HEK293 (cell line): ENCODE results near the gene EXOC1.
A peak's percentile ranks its signal among the peaks of the same experiment; 100 is the strongest.

Source experiments
- CTCF ChIA-PET: fragments of 350-600 bp; formaldehyde crosslinking; extraction: SDS; loops from one replicate; lab custom pipeline; 2021; ENCODE audit warnings: antibody characterized with exemption; lab: Yijun Ruan, JAX
- POLR2A ChIA-PET: fragments of 300-600 bp; formaldehyde crosslinking; extraction: SDS; loops from one replicate; lab custom pipeline; 2020; ENCODE audit warnings: antibody characterized with exemption, inconsistent platforms; lab: Yijun Ruan, JAX
- H3K27ac ChIP-seq: fragments of 200-500 bp; sonication (Bioruptor generic); 2 replicates; pipeline ENCODE4 v1.5.1; 2014; ENCODE audit warnings: low read depth, low read length, control low read depth, inconsistent platforms; ENCODE audit errors: extremely low read depth
- H3K36me3 ChIP-seq, 2 experiments: fragments of 200-500 bp in 1 of 2; sonication (Bioruptor generic) in 1 of 2; 1 replicate in 1 of 2; 2 replicates in 1 of 2; pipeline ENCODE4 v1.5.1; 2014 to 2017; ENCODE audit warnings: inconsistent platforms in 2 of 2, low read length in 2 of 2; ENCODE audit not compliant: control insufficient read depth in 2 of 2, insufficient read depth in 1 of 2
- H3K4me1 ChIP-seq: fragments of 200-500 bp; sonication (Bioruptor generic); 2 replicates; pipeline ENCODE4 v1.5.1; 2014; ENCODE audit warnings: mild to moderate bottlenecking, low read length, inconsistent platforms; ENCODE audit not compliant: control insufficient read depth, insufficient read depth
- H3K4me3 ChIP-seq: 2 replicates; pipeline ENCODE4 v1.5.1; 2011; ENCODE audit warnings: low read depth, mild to moderate bottlenecking, control low read depth, low read length, moderate library complexity
- H3K9me3 ChIP-seq: fragments of 200-500 bp; sonication (Bioruptor generic); 2 replicates; pipeline ENCODE4 v1.5.1; 2014; ENCODE audit warnings: low read depth, low read length, inconsistent platforms; ENCODE audit not compliant: control insufficient read depth, insufficient read depth
- FEZF1 ChIP-seq: fragments of 450-650 bp; formaldehyde crosslinking; IDR thresholded peaks from 2 replicates; pipeline ENCODE4 v1.5.1; 2016; ENCODE audit warnings: missing biosample characterization, missing genetic modification characterization
- KLF7 ChIP-seq: fragments of 450-650 bp; formaldehyde crosslinking; IDR thresholded peaks from 2 replicates; pipeline ENCODE4 v1.5.1; 2016; ENCODE audit warnings: missing biosample characterization, missing genetic modification characterization, borderline replicate concordance
- OVOL3 ChIP-seq: fragments of 450-650 bp; formaldehyde crosslinking; IDR thresholded peaks from 2 replicates; pipeline ENCODE4 v1.5.1; 2016; ENCODE audit warnings: missing biosample characterization, missing genetic modification characterization
- SALL2 ChIP-seq: fragments of 450-650 bp; formaldehyde crosslinking; IDR thresholded peaks from 2 replicates; pipeline ENCODE4 v1.5.0; 2017; ENCODE audit warnings: missing biosample characterization, mild to moderate bottlenecking, missing genetic modification characterization, borderline replicate concordance
- ZFP41 ChIP-seq: fragments of 450-650 bp; formaldehyde crosslinking; IDR thresholded peaks from 2 replicates; pipeline ENCODE4 v1.5.1; 2016; ENCODE audit warnings: missing biosample characterization, missing genetic modification characterization, borderline replicate concordance
- ZNF121 ChIP-seq: fragments of 450-650 bp; formaldehyde crosslinking; IDR thresholded peaks from 2 replicates; pipeline ENCODE4 v1.5.1; 2016; ENCODE audit warnings: missing biosample characterization, missing genetic modification characterization
- ZNF140 ChIP-seq: fragments of 450-650 bp; formaldehyde crosslinking; IDR thresholded peaks from 2 replicates; pipeline ENCODE4 v1.5.1; 2016; ENCODE audit warnings: missing biosample characterization, missing genetic modification characterization
- ZNF211 ChIP-seq: fragments of 450-650 bp; formaldehyde crosslinking; IDR thresholded peaks from 2 replicates; pipeline ENCODE4 v1.5.1; 2016; ENCODE audit warnings: low read depth, missing biosample characterization, missing genetic modification characterization
- ZNF24 ChIP-seq: fragments of 450-650 bp; formaldehyde crosslinking; IDR thresholded peaks from 2 replicates; pipeline ENCODE4 v1.5.1; 2016; ENCODE audit warnings: missing biosample characterization, missing genetic modification characterization
- ZNF521 ChIP-seq: fragments of 450-650 bp; formaldehyde crosslinking; IDR thresholded peaks from 2 replicates; pipeline ENCODE4 v1.5.1; 2017; ENCODE audit warnings: missing biosample characterization, mild to moderate bottlenecking, missing genetic modification characterization
- ZNF555 ChIP-seq: fragments of 450-650 bp; formaldehyde crosslinking; conservative IDR thresholded peaks from 2 replicates; pipeline ENCODE4 v1.5.1; 2017; ENCODE audit warnings: missing biosample characterization, mild to moderate bottlenecking, missing genetic modification characterization, inconsistent platforms
- ZNF560 ChIP-seq: fragments of 450-650 bp; formaldehyde crosslinking; IDR thresholded peaks from 2 replicates; pipeline ENCODE4 v1.5.1; 2017; ENCODE audit warnings: missing biosample characterization, missing genetic modification characterization, borderline replicate concordance
- ZNF596 ChIP-seq: fragments of 450-650 bp; IDR thresholded peaks from 2 replicates; pipeline ENCODE4 v1.5.0; 2018; ENCODE audit warnings: missing biosample characterization, mild to moderate bottlenecking, missing genetic modification characterization, moderate library complexity
- ZNF664 ChIP-seq: fragments of 450-650 bp; formaldehyde crosslinking; IDR thresholded peaks from 2 replicates; pipeline ENCODE4 v1.5.1; 2016; ENCODE audit warnings: missing biosample characterization, missing genetic modification characterization
- TF ChIP-seq, protein P1 (sequence below): fragments of 450-650 bp; formaldehyde crosslinking; IDR thresholded peaks from 2 replicates; pipeline ENCODE4 v1.5.1; 2016; ENCODE audit warnings: missing biosample characterization, missing genetic modification characterization, borderline replicate concordance
- TF ChIP-seq, protein P2 (sequence below): fragments of 450-650 bp; formaldehyde crosslinking; IDR thresholded peaks from 2 replicates; pipeline ENCODE4 v1.5.1; 2016; ENCODE audit warnings: missing biosample characterization, missing genetic modification characterization, low read depth
- TF ChIP-seq, protein P3 (sequence below): fragments of 450-650 bp; formaldehyde crosslinking; conservative IDR thresholded peaks from 2 replicates; pipeline ENCODE4 v1.5.1; 2016; ENCODE audit warnings: low read depth, missing biosample characterization, missing genetic modification characterization
- TF ChIP-seq, protein P4 (sequence below): fragments of 450-650 bp; formaldehyde crosslinking; IDR thresholded peaks from 2 replicates; pipeline ENCODE4 v1.5.1; 2017; ENCODE audit warnings: missing biosample characterization, missing genetic modification characterization

Gene EXOC1

DNA sequence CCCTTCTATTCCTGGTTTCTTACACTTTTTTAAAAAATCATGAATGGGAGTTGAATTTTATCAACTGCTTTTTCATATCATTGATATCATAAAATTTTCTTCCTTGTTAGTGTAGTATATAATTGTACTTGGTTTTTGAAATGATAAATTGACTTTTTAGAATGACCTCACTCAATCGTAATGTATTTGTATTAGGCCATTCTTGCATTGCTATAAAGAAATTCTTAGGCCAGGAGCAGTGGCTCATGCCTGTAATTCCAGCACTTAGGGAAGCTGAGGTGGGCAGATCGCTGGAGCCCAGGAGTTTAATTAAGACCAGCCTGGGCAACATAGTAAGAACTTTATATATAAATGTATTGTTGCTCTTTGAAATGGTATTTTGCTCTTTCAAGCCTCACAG, 6.3 kb downstream of the EXOC1 start:
- H3K4me3 ChIP-seq, result no peak overlapping the region
- ChIA-PET POLR2A (no interaction called here), CTCF (no interaction called here)
- no peaks in the 10 kb centered on the region for H3K9me3 ChIP-seq
- H3K4me1 ChIP-seq, result no peaks in the 10 kb centered on the region
- H3K36me3 ChIP-seq, result peaks cover 0 to 16% of the 10 kb centered on the region in 2 experiments
- H3K27ac ChIP-seq, result no peak overlapping the region
- no peak for TF ChIP-seq OVOL3 (tag by site-specific recombination)
- no peak for TF ChIP-seq ZNF555 (tag by site-specific recombination)
- no peak for TF ChIP-seq ZNF596 (tag by site-specific recombination)

DNA sequence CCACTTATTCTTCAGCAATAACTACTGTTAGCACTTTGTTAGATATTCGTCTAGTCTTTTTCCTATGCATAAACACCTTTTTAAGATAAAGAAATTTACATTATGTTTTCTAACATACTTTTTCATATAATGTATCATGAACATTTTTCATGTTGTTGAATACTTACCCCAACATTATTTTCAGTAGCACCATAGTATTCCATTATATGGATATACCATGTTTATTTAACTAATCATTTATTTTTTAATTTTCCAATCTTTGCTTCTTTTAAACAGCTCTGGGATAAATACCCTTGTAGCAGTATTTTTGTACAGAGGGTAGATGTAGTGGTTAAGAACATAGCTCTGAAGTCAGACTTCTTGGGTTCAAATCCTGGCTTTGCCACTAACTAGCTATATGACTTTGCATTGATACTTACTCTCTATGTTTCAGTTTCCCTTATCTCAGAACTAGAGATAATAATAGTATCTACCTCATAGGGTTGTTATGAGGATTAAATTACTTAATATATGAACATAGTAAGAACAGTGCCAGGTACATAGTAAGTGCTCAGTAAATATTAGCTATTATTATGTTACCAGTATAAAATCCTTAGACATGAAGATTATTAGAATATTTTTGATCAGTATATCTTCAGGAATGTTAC, 11.3 kb downstream of the EXOC1 start:
- Histone ChIP-seq H3K4me1 (no peaks in the 10 kb centered on the region), H3K9me3 (no peaks in the 10 kb centered on the region), H3K27ac (no peak overlapping the region), H3K4me3 (no peak overlapping the region), H3K36me3 (peaks cover 6 to 27% of the 10 kb centered on the region in 2 experiments)
- CTCF ChIA-PET, result interaction anchor here (0.6 to 1.1 kb wide), 2 partner anchors 10 to 502 kb away, joined by 3 to 5 read pairs; no protein-coding TSS in a partner anchor
- no peak for TF ChIP-seq KLF7 (tag by site-specific recombination)
- TF ChIP-seq ZNF664, result peak; percentile 17; the same call in 1 of the 2 replicates
- TF ChIP-seq ZNF211 (tag by site-specific recombination), result no peak
- POLR2A ChIA-PET, result interaction anchor here (1.9 kb wide), 1 partner anchor 11 kb away, joined by 4 read pairs; the partner anchor contains the start of gene EXOC1

DNA sequence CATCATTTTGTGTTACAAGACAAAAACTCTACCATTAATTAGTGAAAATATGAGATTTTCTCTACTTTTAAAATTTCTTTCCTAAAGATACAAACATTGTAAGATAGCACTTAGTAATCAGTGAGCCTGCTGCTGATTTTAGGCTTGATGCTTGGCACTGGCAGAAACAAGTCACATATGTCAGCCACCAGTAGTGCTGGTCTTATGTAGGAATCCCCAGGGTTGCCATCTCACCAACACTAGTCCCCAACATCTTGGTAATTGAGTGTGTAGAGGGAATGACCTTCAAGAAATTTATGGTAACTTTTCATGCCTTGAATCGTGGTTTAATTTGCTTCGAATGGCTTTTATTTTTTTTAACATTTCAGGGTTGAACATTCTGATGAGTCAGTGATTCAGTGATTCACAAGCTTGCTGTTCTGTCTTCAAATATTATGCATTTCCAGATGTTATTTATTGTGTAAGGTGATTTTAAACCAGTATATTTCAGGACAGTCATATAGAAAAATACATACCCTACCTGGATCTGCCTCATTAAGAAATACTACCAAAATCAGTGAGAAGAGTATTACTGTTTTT, 11.9 kb downstream of the EXOC1 start:
- peaks cover 6 to 31% of the 10 kb centered on the region in 2 experiments for H3K36me3 ChIP-seq
- CTCF ChIA-PET, result interaction anchor here (0.6 to 1.5 kb wide), 5 partner anchors 11 to 681 kb away, joined by 3 to 5 read pairs (median 3); partner anchors contain the start of gene CEP135
- POLR2A ChIA-PET, result interaction anchor here (1.9 kb wide), 1 partner anchor 12 kb away, joined by 4 read pairs; the partner anchor contains the start of gene EXOC1
- TF ChIP-seq, protein P1, sequence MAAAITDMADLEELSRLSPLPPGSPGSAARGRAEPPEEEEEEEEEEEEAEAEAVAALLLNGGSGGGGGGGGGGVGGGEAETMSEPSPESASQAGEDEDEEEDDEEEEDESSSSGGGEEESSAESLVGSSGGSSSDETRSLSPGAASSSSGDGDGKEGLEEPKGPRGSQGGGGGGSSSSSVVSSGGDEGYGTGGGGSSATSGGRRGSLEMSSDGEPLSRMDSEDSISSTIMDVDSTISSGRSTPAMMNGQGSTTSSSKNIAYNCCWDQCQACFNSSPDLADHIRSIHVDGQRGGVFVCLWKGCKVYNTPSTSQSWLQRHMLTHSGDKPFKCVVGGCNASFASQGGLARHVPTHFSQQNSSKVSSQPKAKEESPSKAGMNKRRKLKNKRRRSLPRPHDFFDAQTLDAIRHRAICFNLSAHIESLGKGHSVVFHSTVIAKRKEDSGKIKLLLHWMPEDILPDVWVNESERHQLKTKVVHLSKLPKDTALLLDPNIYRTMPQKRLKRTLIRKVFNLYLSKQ (tag by site-specific recombination), result no peak
- TF ChIP-seq ZFP41 (no peak), ZNF521 (tag by site-specific recombination) (no peak), ZNF121 (no peak), ZNF560 (tag by site-specific recombination) (no peak), ZNF140 (no peak), FEZF1 (tag by site-specific recombination) (no peak), ZNF24 (tag by site-specific recombination) (no peak), SALL2 (no peak)
- TF ChIP-seq, protein P2, sequence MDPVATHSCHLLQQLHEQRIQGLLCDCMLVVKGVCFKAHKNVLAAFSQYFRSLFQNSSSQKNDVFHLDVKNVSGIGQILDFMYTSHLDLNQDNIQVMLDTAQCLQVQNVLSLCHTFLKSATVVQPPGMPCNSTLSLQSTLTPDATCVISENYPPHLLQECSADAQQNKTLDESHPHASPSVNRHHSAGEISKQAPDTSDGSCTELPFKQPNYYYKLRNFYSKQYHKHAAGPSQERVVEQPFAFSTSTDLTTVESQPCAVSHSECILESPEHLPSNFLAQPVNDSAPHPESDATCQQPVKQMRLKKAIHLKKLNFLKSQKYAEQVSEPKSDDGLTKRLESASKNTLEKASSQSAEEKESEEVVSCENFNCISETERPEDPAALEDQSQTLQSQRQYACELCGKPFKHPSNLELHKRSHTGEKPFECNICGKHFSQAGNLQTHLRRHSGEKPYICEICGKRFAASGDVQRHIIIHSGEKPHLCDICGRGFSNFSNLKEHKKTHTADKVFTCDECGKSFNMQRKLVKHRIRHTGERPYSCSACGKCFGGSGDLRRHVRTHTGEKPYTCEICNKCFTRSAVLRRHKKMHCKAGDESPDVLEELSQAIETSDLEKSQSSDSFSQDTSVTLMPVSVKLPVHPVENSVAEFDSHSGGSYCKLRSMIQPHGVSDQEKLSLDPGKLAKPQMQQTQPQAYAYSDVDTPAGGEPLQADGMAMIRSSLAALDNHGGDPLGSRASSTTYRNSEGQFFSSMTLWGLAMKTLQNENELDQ, result no peak
- TF ChIP-seq, protein P3, sequence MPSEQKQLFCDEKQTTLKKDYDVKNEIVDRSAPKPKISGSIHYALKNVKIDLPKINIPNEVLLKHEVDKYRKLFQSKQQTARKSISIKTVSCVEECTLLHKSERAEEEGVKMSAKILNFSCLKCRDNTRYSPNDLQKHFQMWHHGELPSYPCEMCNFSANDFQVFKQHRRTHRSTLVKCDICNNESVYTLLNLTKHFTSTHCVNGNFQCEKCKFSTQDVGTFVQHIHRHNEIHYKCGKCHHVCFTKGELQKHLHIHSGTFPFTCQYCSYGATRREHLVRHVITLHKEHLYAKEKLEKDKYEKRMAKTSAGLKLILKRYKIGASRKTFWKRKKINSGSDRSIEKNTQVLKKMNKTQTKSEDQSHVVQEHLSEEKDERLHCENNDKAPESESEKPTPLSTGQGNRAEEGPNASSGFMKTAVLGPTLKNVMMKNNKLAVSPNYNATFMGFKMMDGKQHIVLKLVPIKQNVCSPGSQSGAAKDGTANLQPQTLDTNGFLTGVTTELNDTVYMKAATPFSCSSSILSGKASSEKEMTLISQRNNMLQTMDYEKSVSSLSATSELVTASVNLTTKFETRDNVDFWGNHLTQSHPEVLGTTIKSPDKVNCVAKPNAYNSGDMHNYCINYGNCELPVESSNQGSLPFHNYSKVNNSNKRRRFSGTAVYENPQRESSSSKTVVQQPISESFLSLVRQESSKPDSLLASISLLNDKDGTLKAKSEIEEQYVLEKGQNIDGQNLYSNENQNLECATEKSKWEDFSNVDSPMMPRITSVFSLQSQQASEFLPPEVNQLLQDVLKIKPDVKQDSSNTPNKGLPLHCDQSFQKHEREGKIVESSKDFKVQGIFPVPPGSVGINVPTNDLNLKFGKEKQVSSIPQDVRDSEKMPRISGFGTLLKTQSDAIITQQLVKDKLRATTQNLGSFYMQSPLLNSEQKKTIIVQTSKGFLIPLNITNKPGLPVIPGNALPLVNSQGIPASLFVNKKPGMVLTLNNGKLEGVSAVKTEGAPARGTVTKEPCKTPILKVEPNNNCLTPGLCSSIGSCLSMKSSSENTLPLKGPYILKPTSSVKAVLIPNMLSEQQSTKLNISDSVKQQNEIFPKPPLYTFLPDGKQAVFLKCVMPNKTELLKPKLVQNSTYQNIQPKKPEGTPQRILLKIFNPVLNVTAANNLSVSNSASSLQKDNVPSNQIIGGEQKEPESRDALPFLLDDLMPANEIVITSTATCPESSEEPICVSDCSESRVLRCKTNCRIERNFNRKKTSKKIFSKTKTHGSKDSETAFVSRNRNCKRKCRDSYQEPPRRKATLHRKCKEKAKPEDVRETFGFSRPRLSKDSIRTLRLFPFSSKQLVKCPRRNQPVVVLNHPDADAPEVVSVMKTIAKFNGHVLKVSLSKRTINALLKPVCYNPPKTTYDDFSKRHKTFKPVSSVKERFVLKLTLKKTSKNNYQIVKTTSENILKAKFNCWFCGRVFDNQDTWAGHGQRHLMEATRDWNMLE (tag by site-specific recombination), result no peak
- TF ChIP-seq, protein P4, sequence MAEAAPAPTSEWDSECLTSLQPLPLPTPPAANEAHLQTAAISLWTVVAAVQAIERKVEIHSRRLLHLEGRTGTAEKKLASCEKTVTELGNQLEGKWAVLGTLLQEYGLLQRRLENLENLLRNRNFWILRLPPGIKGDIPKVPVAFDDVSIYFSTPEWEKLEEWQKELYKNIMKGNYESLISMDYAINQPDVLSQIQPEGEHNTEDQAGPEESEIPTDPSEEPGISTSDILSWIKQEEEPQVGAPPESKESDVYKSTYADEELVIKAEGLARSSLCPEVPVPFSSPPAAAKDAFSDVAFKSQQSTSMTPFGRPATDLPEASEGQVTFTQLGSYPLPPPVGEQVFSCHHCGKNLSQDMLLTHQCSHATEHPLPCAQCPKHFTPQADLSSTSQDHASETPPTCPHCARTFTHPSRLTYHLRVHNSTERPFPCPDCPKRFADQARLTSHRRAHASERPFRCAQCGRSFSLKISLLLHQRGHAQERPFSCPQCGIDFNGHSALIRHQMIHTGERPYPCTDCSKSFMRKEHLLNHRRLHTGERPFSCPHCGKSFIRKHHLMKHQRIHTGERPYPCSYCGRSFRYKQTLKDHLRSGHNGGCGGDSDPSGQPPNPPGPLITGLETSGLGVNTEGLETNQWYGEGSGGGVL (tag by site-specific recombination), result no peak

More for the DNA sequence above, 11.9 kb downstream of the EXOC1 start:
- H3K9me3 ChIP-seq, result no peaks in the 10 kb centered on the region
- H3K27ac ChIP-seq, result no peak overlapping the region
- H3K4me1 ChIP-seq, result no peaks in the 10 kb centered on the region
- H3K4me3 ChIP-seq, result no peak overlapping the region
